HCT116 (cell line): ENCODE measurements around the gene DCP2. TPM values are rescaled to one million over a fixed set of nuclear protein-coding genes. Genes with fewer than 3 reads are reported as not detected.

Experiments
- ATAC-seq: fragments of 200-7000 bp; cut with Tn5 transposase; 2 replicates; pipeline ENCODE4 v1.9.1; 2020; ENCODE audit warnings: mild to moderate bottlenecking, moderate library complexity
- BruUV-seq: library from RNA; stranded (reverse); fragments of 400-500 nt; replicated peaks from 2 replicates; lab custom pipeline; 2021; lab: Mats Ljungman, UMichigan
- CTCF ChIA-PET: fragments of 300-600 bp; sonication (Branson Sonifier 250); formaldehyde crosslinking; loops from one replicate; lab custom pipeline; 2021; ENCODE audit warnings: antibody characterized with exemption; lab: Charles Lee
- POLR2A ChIA-PET: fragments of 300-600, 350-600 bp; sonication (Branson Sonifier 250); formaldehyde crosslinking; loops from one replicate; lab custom pipeline; 2021; ENCODE audit warnings: antibody characterized with exemption; lab: Charles Lee
- RAD21 ChIA-PET, 2 experiments: fragments of 300-600 bp; sonication (Branson Sonifier 250); formaldehyde crosslinking; loops; one replicate each; lab custom pipeline; 2023; ENCODE audit warnings: low total read pairs in 2 of 2; ENCODE audit not compliant: uncharacterized antibody in 2 of 2, unreplicated experiment in 2 of 2, low non-redundant PET in 1 of 2; lab: Charles Lee
- DNase-seq: peaks from one replicate; pipeline ENCODE4 v3.0.0-alpha.2; 2010; ENCODE audit warnings: low read depth, low spot score
- H2AFZ ChIP-seq: fragments of 200-600 bp; shearing (Covaris generic), sonication (generic); 2 replicates; pipeline ENCODE4 v1.6.1; 2017; ENCODE audit warnings: low read depth, mixed run types, mixed read lengths, antibody characterized with exemption, low read length; ENCODE audit not compliant: poor library complexity, severe bottlenecking
- H3K27ac ChIP-seq: 2 replicates; pipeline ENCODE4 v1.5.1; 2012; ENCODE audit warnings: low read depth, low read length
- H3K27me3 ChIP-seq: fragments of 200-600 bp; sonication (generic); 2 replicates; pipeline ENCODE4 v1.6.1; 2016; ENCODE audit warnings: mixed run types, low read length, mixed read lengths; ENCODE audit not compliant: insufficient read depth
- H3K36me3 ChIP-seq, 2 experiments: fragments of 200-500 bp in 1 of 2; fragments of 200-600 bp in 1 of 2; sonication (Bioruptor generic) in 1 of 2; sonication (generic) in 1 of 2; 2 replicates each; pipeline versions ENCODE4 v1.5.1 to v1.6.1; 2014 to 2016; ENCODE audit warnings: low read length in 2 of 2, inconsistent platforms in 1 of 2, mixed read lengths in 1 of 2, mixed run types in 1 of 2; ENCODE audit not compliant: insufficient read depth in 2 of 2, control insufficient read depth in 1 of 2
- H3K4me1 ChIP-seq, 2 experiments: fragments of 200-600 bp in 1 of 2; sonication (generic) in 1 of 2; 2 replicates each; pipeline versions ENCODE4 v1.5.1 to v1.6.1; 2012 to 2017; ENCODE audit warnings: low read length in 2 of 2, inconsistent platforms in 1 of 2, mild to moderate bottlenecking in 1 of 2, mixed read lengths in 1 of 2, mixed run types in 1 of 2, moderate library complexity in 1 of 2; ENCODE audit not compliant: insufficient read depth in 2 of 2, control insufficient read depth in 1 of 2
- H3K4me2 ChIP-seq: fragments of 200-600 bp; sonication (generic); 2 replicates; pipeline ENCODE4 v1.6.1; 2017; ENCODE audit warnings: mixed run types, low read length, mixed read lengths
- H3K4me3 ChIP-seq, 2 experiments: fragments of 200-600 bp in 1 of 2; sonication (generic) in 1 of 2; replicated peaks in 1 of 2; 2 replicates each; pipeline ENCODE4 v1.5.1; 2011 to 2016; ENCODE audit warnings: low read length in 2 of 2, control low read depth in 1 of 2, low read depth in 1 of 2, mild to moderate bottlenecking in 1 of 2, mixed read lengths in 1 of 2, mixed run types in 1 of 2
- H3K79me2 ChIP-seq: fragments of 200-600 bp; sonication (generic); 2 replicates; pipeline ENCODE4 v1.6.1; 2017; ENCODE audit warnings: mild to moderate bottlenecking, mixed run types, low read length, moderate library complexity, mixed read lengths; ENCODE audit not compliant: insufficient read depth
- H3K9ac ChIP-seq: fragments of 200-600 bp; sonication (generic); 2 replicates; pipeline ENCODE4 v1.6.1; 2016; ENCODE audit warnings: low read length, mixed read lengths
- H3K9me2 ChIP-seq: fragments of 200-600 bp; sonication (generic), shearing (Covaris generic); 2 replicates; pipeline ENCODE4 v1.6.1; 2017; ENCODE audit warnings: mixed run types, mild to moderate bottlenecking, moderate library complexity; ENCODE audit not compliant: insufficient read depth
- H3K9me3 ChIP-seq, 2 experiments: fragments of 200-500 bp in 1 of 2; fragments of 200-600 bp in 1 of 2; sonication (Bioruptor generic) in 1 of 2; sonication (generic) in 1 of 2; 2 replicates each; pipeline ENCODE4 v1.6.1; 2014 to 2017; ENCODE audit warnings: low read length in 2 of 2, mixed read lengths in 2 of 2, inconsistent platforms in 1 of 2, low read depth in 1 of 2, mild to moderate bottlenecking in 1 of 2, mixed run types in 1 of 2, moderate library complexity in 1 of 2; ENCODE audit not compliant: control insufficient read depth in 1 of 2, insufficient read depth in 1 of 2
- H4K20me1 ChIP-seq: fragments of 200-600 bp; sonication (generic), shearing (Covaris generic); 2 replicates; pipeline ENCODE4 v1.6.1; 2017; ENCODE audit warnings: mixed run types, mild to moderate bottlenecking, moderate library complexity; ENCODE audit not compliant: insufficient read depth
- ATF3 ChIP-seq: IDR thresholded peaks from 2 replicates; pipeline ENCODE4 v1.6.1; 2012
- EGR1 ChIP-seq: IDR thresholded peaks from 2 replicates; pipeline ENCODE4 v1.6.1; 2012; ENCODE audit warnings: low read depth
- JUND ChIP-seq: IDR thresholded peaks from 2 replicates; pipeline ENCODE4 v1.6.1; 2012
- POLR2A ChIP-seq: IDR thresholded peaks from 2 replicates; pipeline ENCODE4 v1.7.0; 2011; ENCODE audit warnings: borderline replicate concordance; ENCODE audit not compliant: insufficient read depth, insufficient read length; ENCODE audit errors: extremely low read depth
- SIN3A ChIP-seq: IDR thresholded peaks from 2 replicates; pipeline ENCODE4 v1.6.1; 2012; ENCODE audit warnings: low read depth
- SP1 ChIP-seq: IDR thresholded peaks from 2 replicates; pipeline ENCODE4 v1.6.1; 2012; ENCODE audit warnings: low read depth
- SRF ChIP-seq: IDR thresholded peaks from 2 replicates; pipeline ENCODE4 v1.6.1; 2012; ENCODE audit warnings: low read depth
- intact Hi-C: fragments of 100-400 bp; cut with micrococcal nuclease; formaldehyde crosslinking; loops from 2 replicates; pipeline ENCODE4 v1.10.0; 2022
- total RNA-seq: library from RNA; stranded (reverse); gene quantifications from one replicate; pipeline ENCODE4 v1.2.1, GENCODE V29; 2021; ENCODE audit not compliant: unreplicated experiment
- TF ChIP-seq, protein P1 (sequence below): IDR thresholded peaks from 2 replicates; pipeline ENCODE4 v1.6.1; 2012
- TF ChIP-seq, protein P2 (sequence below): IDR thresholded peaks from 2 replicates; pipeline ENCODE4 v1.6.1; 2011; ENCODE audit warnings: mild to moderate bottlenecking, low read length, moderate library complexity; ENCODE audit not compliant: insufficient replicate concordance; ENCODE audit errors: extremely low read depth

The DCP2 gene
- total RNA-seq, 1 experiment from 2014 or later: 57.1 TPM

DNA sequence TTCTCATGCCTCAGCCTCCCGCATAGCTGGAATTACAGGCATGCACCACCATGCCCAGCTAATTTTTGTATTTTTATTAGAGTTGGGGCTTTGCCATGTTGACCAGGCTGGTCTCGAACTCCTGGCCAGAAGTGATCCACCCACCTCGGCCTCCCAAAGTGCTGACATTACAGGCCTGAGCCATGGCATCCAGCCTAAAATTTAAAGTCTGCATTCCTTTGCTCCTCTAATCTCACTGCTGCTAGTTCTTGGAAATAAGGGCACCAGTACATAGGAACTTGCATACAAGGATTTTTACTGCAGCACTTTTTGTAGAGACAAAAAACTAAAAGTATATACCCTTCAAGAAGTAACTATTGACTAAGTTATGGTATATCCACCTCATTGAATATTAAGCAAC lies 20.0 kb upstream of the DCP2 start:
- ATAC-seq (no peak), DNase-seq (no peak)
- no TSS peak for BruUV-seq
- Histone ChIP-seq H4K20me1 (no peaks in the 10 kb centered on the region), H3K4me3 (no peak overlapping the region), H2AFZ (no peak overlapping the region), H3K4me2 (no peak overlapping the region), H3K9me3 (no peaks in the 10 kb centered on the region), H3K9me2 (no peaks in the 10 kb centered on the region), H3K79me2 (no peaks in the 10 kb centered on the region), H3K27ac (no peak overlapping the region), H3K27me3 (no peaks in the 10 kb centered on the region), H3K36me3 (no peaks in the 10 kb centered on the region), H3K9ac (no peak overlapping the region), H3K4me1 (peaks cover 28 to 37% of the 10 kb centered on the region in 2 experiments)
- intact Hi-C loops: no loop called here
- ChIA-PET CTCF (no interaction called here), RAD21 (no interaction called here), POLR2A (no interaction called here)
- TF ChIP-seq, protein P1, sequence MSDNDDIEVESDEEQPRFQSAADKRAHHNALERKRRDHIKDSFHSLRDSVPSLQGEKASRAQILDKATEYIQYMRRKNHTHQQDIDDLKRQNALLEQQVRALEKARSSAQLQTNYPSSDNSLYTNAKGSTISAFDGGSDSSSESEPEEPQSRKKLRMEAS: no peak
- TF ChIP-seq JUND (no peak), EGR1 (no peak), POLR2A (no peak), SIN3A (no peak), SRF (no peak), ATF3 (no peak), SP1 (no peak)
- TF ChIP-seq, protein P2, sequence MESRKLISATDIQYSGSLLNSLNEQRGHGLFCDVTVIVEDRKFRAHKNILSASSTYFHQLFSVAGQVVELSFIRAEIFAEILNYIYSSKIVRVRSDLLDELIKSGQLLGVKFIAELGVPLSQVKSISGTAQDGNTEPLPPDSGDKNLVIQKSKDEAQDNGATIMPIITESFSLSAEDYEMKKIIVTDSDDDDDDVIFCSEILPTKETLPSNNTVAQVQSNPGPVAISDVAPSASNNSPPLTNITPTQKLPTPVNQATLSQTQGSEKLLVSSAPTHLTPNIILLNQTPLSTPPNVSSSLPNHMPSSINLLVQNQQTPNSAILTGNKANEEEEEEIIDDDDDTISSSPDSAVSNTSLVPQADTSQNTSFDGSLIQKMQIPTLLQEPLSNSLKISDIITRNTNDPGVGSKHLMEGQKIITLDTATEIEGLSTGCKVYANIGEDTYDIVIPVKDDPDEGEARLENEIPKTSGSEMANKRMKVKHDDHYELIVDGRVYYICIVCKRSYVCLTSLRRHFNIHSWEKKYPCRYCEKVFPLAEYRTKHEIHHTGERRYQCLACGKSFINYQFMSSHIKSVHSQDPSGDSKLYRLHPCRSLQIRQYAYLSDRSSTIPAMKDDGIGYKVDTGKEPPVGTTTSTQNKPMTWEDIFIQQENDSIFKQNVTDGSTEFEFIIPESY: no peak
